Neural cell (in vitro differentiated cells): Measurements from ENCODE around the gene RNF215. TPM values are rescaled to one million over a fixed set of nuclear protein-coding genes. Genes with fewer than 3 reads are reported as not detected.

Experiments used
- H2AFZ ChIP-seq: fragments of 200-600, 300-800 bp; sonication (generic), shearing (Covaris generic); 2 replicates; pipeline ENCODE4 v1.6.0; 2014; ENCODE audit warnings: low read depth, mild to moderate bottlenecking, antibody characterized with exemption, low read length, moderate library complexity
- H3F3A ChIP-seq: fragments of 200-600 bp; shearing (Covaris generic); 2 replicates; pipeline ENCODE4 v1.6.1; 2016; ENCODE audit warnings: mild to moderate bottlenecking, moderate library complexity, mixed read lengths, antibody characterized with exemption, low read length; ENCODE audit not compliant: insufficient read depth, poor library complexity, severe bottlenecking
- H3K27ac ChIP-seq: fragments of 200-600, 300-800 bp; sonication (generic), shearing (Covaris generic); 2 replicates; pipeline ENCODE4 v1.5.1; 2014; ENCODE audit warnings: mild to moderate bottlenecking, low read length, moderate library complexity
- H3K27me3 ChIP-seq: fragments of 300-800, 200-600 bp; sonication (generic), shearing (Covaris generic); 2 replicates; pipeline ENCODE4 v1.6.0; 2014; ENCODE audit warnings: mild to moderate bottlenecking, low read depth, low read length, moderate library complexity; ENCODE audit not compliant: insufficient read depth
- H3K36me3 ChIP-seq: fragments of 300-800, 200-600 bp; sonication (generic), shearing (Covaris generic); 2 replicates; pipeline ENCODE4 v1.5.1; 2014; ENCODE audit warnings: mild to moderate bottlenecking, antibody characterized with exemption, low read length, moderate library complexity; ENCODE audit not compliant: insufficient read depth
- H3K4me2 ChIP-seq: fragments of 300-800, 200-600 bp; sonication (generic), shearing (Covaris generic); 2 replicates; pipeline ENCODE4 v1.6.0; 2014; ENCODE audit warnings: mild to moderate bottlenecking, low read length
- H3K4me3 ChIP-seq: fragments of 300-800, 200-600 bp; sonication (generic), shearing (Covaris generic); 2 replicates; pipeline ENCODE4 v1.5.1; 2014; ENCODE audit warnings: mild to moderate bottlenecking, low read length, moderate library complexity
- H3K79me2 ChIP-seq: fragments of 200-600 bp; shearing (Covaris generic); replicated peaks from 2 replicates; pipeline ENCODE4 v1.6.0; 2014; ENCODE audit warnings: mild to moderate bottlenecking, low read length, moderate library complexity; ENCODE audit not compliant: insufficient read depth
- H3K9ac ChIP-seq: fragments of 300-800, 200-600 bp; sonication (generic), shearing (Covaris generic); 2 replicates; pipeline ENCODE4 v1.6.1; 2016; ENCODE audit warnings: mild to moderate bottlenecking, low read length, mixed read lengths
- H3K9me2 ChIP-seq: fragments of 200-600 bp; shearing (Covaris generic); 2 replicates; pipeline ENCODE4 v1.6.1; 2016; ENCODE audit warnings: mild to moderate bottlenecking, low read length, mixed read lengths; ENCODE audit not compliant: insufficient read depth
- H3K9me3 ChIP-seq: fragments of 200-600, 300-800 bp; sonication (generic), shearing (Covaris generic); 2 replicates; pipeline ENCODE4 v1.6.1; 2016; ENCODE audit warnings: mild to moderate bottlenecking, mixed run types, low read length, moderate library complexity, mixed read lengths
- H4K20me1 ChIP-seq: fragments of 200-600 bp; shearing (Covaris generic); 2 replicates; pipeline ENCODE4 v1.6.1; 2016; ENCODE audit warnings: mild to moderate bottlenecking, mixed run types; ENCODE audit not compliant: insufficient read depth
- EP300 ChIP-seq: fragments of 450-650 bp; conservative IDR thresholded peaks from 2 replicates; pipeline ENCODE4 v1.6.1; 2014; ENCODE audit warnings: antibody characterized with exemption, mild to moderate bottlenecking, moderate library complexity; ENCODE audit not compliant: poor library complexity, severe bottlenecking
- EZH2 ChIP-seq: fragments of 200-600, 300-800 bp; shearing (Covaris generic), sonication (generic); IDR thresholded peaks from 2 replicates; pipeline ENCODE4 v1.6.1; 2014; ENCODE audit warnings: antibody characterized with exemption, low read length, borderline replicate concordance, mild to moderate bottlenecking; ENCODE audit not compliant: insufficient read depth, poor library complexity, severe bottlenecking
- MXI1 ChIP-seq: fragments of 450-650 bp; conservative IDR thresholded peaks from 2 replicates; pipeline ENCODE4 v1.6.1; 2014; ENCODE audit warnings: antibody characterized with exemption, mild to moderate bottlenecking; ENCODE audit not compliant: poor library complexity, severe bottlenecking
- POLR2AphosphoS5 ChIP-seq: IDR thresholded peaks from 2 replicates; pipeline ENCODE4 v1.6.1; 2012
- RAD21 ChIP-seq: fragments of 450-650 bp; conservative IDR thresholded peaks from 2 replicates; pipeline ENCODE4 v1.6.1; 2014; ENCODE audit warnings: antibody characterized with exemption, mild to moderate bottlenecking, moderate library complexity
- SMC3 ChIP-seq: fragments of 450-650 bp; conservative IDR thresholded peaks from 2 replicates; pipeline ENCODE4 v1.6.1; 2014; ENCODE audit warnings: antibody characterized with exemption, mild to moderate bottlenecking, moderate library complexity; ENCODE audit not compliant: poor library complexity
- TAF1 ChIP-seq: IDR thresholded peaks from 2 replicates; pipeline ENCODE4 v1.6.1; 2012; ENCODE audit warnings: low read depth
- polyA plus RNA-seq: library from polyadenylated mRNA; depleted of rRNA; stranded (reverse); fragments of >200 nt; gene quantifications from 2 replicates; pipeline ENCODE4 v1.2.3, GENCODE V29; 2014
- small RNA-seq, 3 experiments: library from RNA; depleted of rRNA; stranded (forward); fragments of <200 nt; gene quantifications; one replicate each; pipeline ENCODE3, GENCODE V24; 2012
- TF ChIP-seq, protein P1 (sequence below): fragments of 450-650 bp; IDR thresholded peaks from 2 replicates; pipeline ENCODE4 v1.5.1; 2014; ENCODE audit warnings: antibody characterized with exemption, mild to moderate bottlenecking, moderate library complexity; ENCODE audit not compliant: poor library complexity, severe bottlenecking
- TF ChIP-seq, protein P2 (sequence below): IDR thresholded peaks from 2 replicates; pipeline ENCODE4 v1.6.1; 2012; ENCODE audit warnings: borderline replicate concordance

The RNF215 gene
- polyA plus RNA-seq, 1 donor from 2014 or later = 28.3 TPM

GRCh38 chr22:30332551-30332950 is 54.7 kb downstream of the RNF215 start:
- no peaks in the 10 kb centered on the region for H3K36me3 ChIP-seq
- H3K4me3 ChIP-seq = no peak overlapping the region
- no peaks in the 10 kb centered on the region for H3K27me3 ChIP-seq
- no peak overlapping the region for H2AFZ ChIP-seq
- no peaks in the 10 kb centered on the region for H3K79me2 ChIP-seq
- no peaks in the 10 kb centered on the region for H3K9me2 ChIP-seq
- H3F3A ChIP-seq = no peaks in the 10 kb centered on the region
- no peak overlapping the region for H3K27ac ChIP-seq
- TF ChIP-seq, protein P1, sequence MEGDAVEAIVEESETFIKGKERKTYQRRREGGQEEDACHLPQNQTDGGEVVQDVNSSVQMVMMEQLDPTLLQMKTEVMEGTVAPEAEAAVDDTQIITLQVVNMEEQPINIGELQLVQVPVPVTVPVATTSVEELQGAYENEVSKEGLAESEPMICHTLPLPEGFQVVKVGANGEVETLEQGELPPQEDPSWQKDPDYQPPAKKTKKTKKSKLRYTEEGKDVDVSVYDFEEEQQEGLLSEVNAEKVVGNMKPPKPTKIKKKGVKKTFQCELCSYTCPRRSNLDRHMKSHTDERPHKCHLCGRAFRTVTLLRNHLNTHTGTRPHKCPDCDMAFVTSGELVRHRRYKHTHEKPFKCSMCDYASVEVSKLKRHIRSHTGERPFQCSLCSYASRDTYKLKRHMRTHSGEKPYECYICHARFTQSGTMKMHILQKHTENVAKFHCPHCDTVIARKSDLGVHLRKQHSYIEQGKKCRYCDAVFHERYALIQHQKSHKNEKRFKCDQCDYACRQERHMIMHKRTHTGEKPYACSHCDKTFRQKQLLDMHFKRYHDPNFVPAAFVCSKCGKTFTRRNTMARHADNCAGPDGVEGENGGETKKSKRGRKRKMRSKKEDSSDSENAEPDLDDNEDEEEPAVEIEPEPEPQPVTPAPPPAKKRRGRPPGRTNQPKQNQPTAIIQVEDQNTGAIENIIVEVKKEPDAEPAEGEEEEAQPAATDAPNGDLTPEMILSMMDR = no peak
- TF ChIP-seq SMC3 (no peak), TAF1 (no peak), MXI1 (no peak), EP300 (no peak), EZH2 (no peak), RAD21 (no peak), POLR2AphosphoS5 (no peak)
- TF ChIP-seq, protein P2, sequence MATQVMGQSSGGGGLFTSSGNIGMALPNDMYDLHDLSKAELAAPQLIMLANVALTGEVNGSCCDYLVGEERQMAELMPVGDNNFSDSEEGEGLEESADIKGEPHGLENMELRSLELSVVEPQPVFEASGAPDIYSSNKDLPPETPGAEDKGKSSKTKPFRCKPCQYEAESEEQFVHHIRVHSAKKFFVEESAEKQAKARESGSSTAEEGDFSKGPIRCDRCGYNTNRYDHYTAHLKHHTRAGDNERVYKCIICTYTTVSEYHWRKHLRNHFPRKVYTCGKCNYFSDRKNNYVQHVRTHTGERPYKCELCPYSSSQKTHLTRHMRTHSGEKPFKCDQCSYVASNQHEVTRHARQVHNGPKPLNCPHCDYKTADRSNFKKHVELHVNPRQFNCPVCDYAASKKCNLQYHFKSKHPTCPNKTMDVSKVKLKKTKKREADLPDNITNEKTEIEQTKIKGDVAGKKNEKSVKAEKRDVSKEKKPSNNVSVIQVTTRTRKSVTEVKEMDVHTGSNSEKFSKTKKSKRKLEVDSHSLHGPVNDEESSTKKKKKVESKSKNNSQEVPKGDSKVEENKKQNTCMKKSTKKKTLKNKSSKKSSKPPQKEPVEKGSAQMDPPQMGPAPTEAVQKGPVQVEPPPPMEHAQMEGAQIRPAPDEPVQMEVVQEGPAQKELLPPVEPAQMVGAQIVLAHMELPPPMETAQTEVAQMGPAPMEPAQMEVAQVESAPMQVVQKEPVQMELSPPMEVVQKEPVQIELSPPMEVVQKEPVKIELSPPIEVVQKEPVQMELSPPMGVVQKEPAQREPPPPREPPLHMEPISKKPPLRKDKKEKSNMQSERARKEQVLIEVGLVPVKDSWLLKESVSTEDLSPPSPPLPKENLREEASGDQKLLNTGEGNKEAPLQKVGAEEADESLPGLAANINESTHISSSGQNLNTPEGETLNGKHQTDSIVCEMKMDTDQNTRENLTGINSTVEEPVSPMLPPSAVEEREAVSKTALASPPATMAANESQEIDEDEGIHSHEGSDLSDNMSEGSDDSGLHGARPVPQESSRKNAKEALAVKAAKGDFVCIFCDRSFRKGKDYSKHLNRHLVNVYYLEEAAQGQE = no peak
- H3K9me3 ChIP-seq = no peaks in the 10 kb centered on the region
- H3K4me2 ChIP-seq = no peak overlapping the region
- no peak overlapping the region for H3K9ac ChIP-seq
- H4K20me1 ChIP-seq = no peaks in the 10 kb centered on the region

Small RNAs within 50 kb of the gene (small RNA-seq; reads per million reads assigned to genes)
- gene AC004832.3 = 0 reads per million in 3 experiments
- gene RNU6-564P = 0 to 0.08 (median 0) reads per million in 3 experiments

Other genes starting within 250 kb of the RNF215 start
- gene LIF, start 140.7 kb downstream of the RNF215 start, polyA plus RNA-seq = 0.05 TPM in 1 of 2 replicates, not detected in the other
- gene OSM, start 120.6 kb downstream of the RNF215 start, polyA plus RNA-seq = not detected in 2 replicates
- gene CASTOR1, start 97.9 kb downstream of the RNF215 start, polyA plus RNA-seq = 2.2 and 8.5 TPM in 2 replicates
- 11.9 and 22.0 TPM in 2 replicates for gene TBC1D10A, start 60.5 kb downstream of the RNF215 start, polyA plus RNA-seq
- gene SF3A1, start 30.5 kb downstream of the RNF215 start, polyA plus RNA-seq = 14.4 and 14.6 TPM in 2 replicates
- gene CCDC157, start 30.4 kb downstream of the RNF215 start, polyA plus RNA-seq = 30.6 and 32.2 TPM in 2 replicates
- 2.0 and 2.7 TPM in 2 replicates for gene SEC14L2, start 9.6 kb upstream of the RNF215 start, polyA plus RNA-seq
- gene MTFP1, start 38.4 kb upstream of the RNF215 start, polyA plus RNA-seq = 3.2 and 8.1 TPM in 2 replicates
- not detected in 2 replicates for gene SEC14L3, start 84.6 kb upstream of the RNF215 start, polyA plus RNA-seq
- not detected in 2 replicates for gene SEC14L4, start 118.3 kb upstream of the RNF215 start, polyA plus RNA-seq
- not detected in 2 replicates for gene SEC14L6, start 159.3 kb upstream of the RNF215 start, polyA plus RNA-seq
- 1.6 TPM in 1 of 2 replicates, not detected in the other for gene GAL3ST1, start 187.3 kb upstream of the RNF215 start, polyA plus RNA-seq
- 44.1 and 46.6 TPM in 2 replicates for gene PES1, start 204.5 kb upstream of the RNF215 start, polyA plus RNA-seq
- 13.0 and 17.5 TPM in 2 replicates for gene TCN2, start 219.8 kb upstream of the RNF215 start, polyA plus RNA-seq
- gene SLC35E4, start 248.4 kb upstream of the RNF215 start, polyA plus RNA-seq = 5.5 and 7.6 TPM in 2 replicates